ENCODE measurements around the gene UFD1. TPM values are rescaled to one million over a fixed set of nuclear protein-coding genes. Genes with fewer than 3 reads are reported as not detected.

The UFD1 gene
- polyA plus RNA-seq, 1 of the 3 experiments (the other 2 are of a cell fraction), result 111 TPM

DNA sequence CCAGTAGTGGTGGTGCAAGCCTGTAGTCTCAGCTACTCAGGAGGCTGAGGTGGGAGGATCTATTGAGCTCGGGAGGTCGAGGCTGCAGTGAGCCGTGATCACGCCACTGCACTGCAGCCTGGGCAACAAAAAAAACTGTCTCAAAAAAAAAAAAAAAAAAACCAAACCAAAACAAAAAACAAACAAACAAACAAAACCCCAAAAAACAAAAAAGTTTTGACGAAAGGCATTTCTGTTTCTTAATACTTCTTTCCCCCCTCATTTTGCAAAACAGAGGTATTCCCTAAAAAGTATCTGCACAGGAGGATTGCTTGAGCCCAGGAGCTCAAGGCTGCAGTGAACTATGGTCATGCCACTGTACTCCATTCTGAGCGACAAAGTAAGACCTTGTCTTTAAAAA lies 58.7 kb downstream of the UFD1 start:
- Histone ChIP-seq H3K9me2 (no peaks in the 10 kb centered on the region), H3K9me3 (no peaks in the 10 kb centered on the region), H2AFZ (ENCODE audit: low read depth) (no peak overlapping the region), H3K79me2 (ENCODE audit: insufficient read depth) (peaks cover 97% of the 10 kb centered on the region), H3K4me3 (ENCODE audit: low read depth in 2 of 2, low read length in 1 of 2) (no peak overlapping the region), H4K20me1 (ENCODE audit: insufficient read depth) (peaks cover 36% of the 10 kb centered on the region), H3K4me2 (no peak overlapping the region), H3K27ac (ENCODE audit: low read depth in 2 of 2, low read length in 1 of 2) (no peak overlapping the region), H3K27me3 (ENCODE audit: insufficient read depth) (no peaks in the 10 kb centered on the region), H3K4me1 (ENCODE audit: control insufficient read depth in 1 of 2, insufficient read depth in 2 of 2, low read depth in 1 of 2, low read length in 1 of 2) (peaks cover 0 to 16% of the 10 kb centered on the region in 2 experiments; a peak in 1 of 4 replicates), H3F3A (replicated peaks; ENCODE audit: insufficient read depth) (no peaks in the 10 kb centered on the region), H3K36me3 (replicated peaks in 1 of 2; ENCODE audit: control insufficient read depth in 1 of 2, insufficient read depth in 2 of 2, low read length in 1 of 2) (no peaks in the 10 kb centered on the region), H3K9ac (no peak overlapping the region)
- ChIA-PET CTCF (interaction anchor here (1.1 kb wide), 1 partner anchor 11 kb away, joined by 6 read pairs; no protein-coding TSS in a partner anchor), POLR2A (no interaction called here)
- TF ChIP-seq, protein P1, sequence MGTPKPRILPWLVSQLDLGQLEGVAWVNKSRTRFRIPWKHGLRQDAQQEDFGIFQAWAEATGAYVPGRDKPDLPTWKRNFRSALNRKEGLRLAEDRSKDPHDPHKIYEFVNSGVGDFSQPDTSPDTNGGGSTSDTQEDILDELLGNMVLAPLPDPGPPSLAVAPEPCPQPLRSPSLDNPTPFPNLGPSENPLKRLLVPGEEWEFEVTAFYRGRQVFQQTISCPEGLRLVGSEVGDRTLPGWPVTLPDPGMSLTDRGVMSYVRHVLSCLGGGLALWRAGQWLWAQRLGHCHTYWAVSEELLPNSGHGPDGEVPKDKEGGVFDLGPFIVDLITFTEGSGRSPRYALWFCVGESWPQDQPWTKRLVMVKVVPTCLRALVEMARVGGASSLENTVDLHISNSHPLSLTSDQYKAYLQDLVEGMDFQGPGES (IDR thresholded peaks at IDR 0.05; ENCODE audit: low read depth, low read length), result no peak
- TF ChIP-seq GATA2 (CRISPR knock-in tag; IDR thresholded peaks at IDR 0.05) (no peak), GABPA (IDR thresholded peaks at IDR 0.05; ENCODE audit: low read depth) (no peak), TCF12 (IDR thresholded peaks at IDR 0.05) (no peak), FOXJ3 (CRISPR knock-in tag; IDR thresholded peaks at IDR 0.05) (no peak), FOXM1 (IDR thresholded peaks at IDR 0.05; ENCODE audit: low read depth) (no peak), TAF1 (IDR thresholded peaks at IDR 0.05; ENCODE audit: borderline replicate concordance, low read depth, low read length) (no peak), RAD21 (IDR thresholded peaks at IDR 0.05; ENCODE audit: low read length) (no peak), MEF2A (IDR thresholded peaks at IDR 0.05; ENCODE audit: borderline replicate concordance, low read depth) (no peak), RCOR1 (IDR thresholded peaks at IDR 0.05; ENCODE audit: low read length) (no peak), NFIC (IDR thresholded peaks at IDR 0.05; ENCODE audit: borderline replicate concordance) (no peak), YY1 (IDR thresholded peaks at IDR 0.05; ENCODE audit: low read depth) (no peak)
- TF ChIP-seq, protein P2, sequence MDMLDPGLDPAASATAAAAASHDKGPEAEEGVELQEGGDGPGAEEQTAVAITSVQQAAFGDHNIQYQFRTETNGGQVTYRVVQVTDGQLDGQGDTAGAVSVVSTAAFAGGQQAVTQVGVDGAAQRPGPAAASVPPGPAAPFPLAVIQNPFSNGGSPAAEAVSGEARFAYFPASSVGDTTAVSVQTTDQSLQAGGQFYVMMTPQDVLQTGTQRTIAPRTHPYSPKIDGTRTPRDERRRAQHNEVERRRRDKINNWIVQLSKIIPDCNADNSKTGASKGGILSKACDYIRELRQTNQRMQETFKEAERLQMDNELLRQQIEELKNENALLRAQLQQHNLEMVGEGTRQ (IDR thresholded peaks at IDR 0.05; ENCODE audit: borderline replicate concordance, low read depth, low read length), result no peak
- TF ChIP-seq, protein P3, sequence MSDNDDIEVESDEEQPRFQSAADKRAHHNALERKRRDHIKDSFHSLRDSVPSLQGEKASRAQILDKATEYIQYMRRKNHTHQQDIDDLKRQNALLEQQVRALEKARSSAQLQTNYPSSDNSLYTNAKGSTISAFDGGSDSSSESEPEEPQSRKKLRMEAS (IDR thresholded peaks at IDR 0.05; ENCODE audit: low read depth), result no peak
- TF ChIP-seq, protein P4, sequence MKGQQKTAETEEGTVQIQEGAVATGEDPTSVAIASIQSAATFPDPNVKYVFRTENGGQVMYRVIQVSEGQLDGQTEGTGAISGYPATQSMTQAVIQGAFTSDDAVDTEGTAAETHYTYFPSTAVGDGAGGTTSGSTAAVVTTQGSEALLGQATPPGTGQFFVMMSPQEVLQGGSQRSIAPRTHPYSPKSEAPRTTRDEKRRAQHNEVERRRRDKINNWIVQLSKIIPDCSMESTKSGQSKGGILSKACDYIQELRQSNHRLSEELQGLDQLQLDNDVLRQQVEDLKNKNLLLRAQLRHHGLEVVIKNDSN (IDR thresholded peaks at IDR 0.05; ENCODE audit: borderline replicate concordance, low read depth), result no peak
- DNase-seq, result no peak
- WGBS (ENCODE audit: low lambda C conversion rate), result 96% methylated on average over 6 of the region's 6 CpGs

DNA sequence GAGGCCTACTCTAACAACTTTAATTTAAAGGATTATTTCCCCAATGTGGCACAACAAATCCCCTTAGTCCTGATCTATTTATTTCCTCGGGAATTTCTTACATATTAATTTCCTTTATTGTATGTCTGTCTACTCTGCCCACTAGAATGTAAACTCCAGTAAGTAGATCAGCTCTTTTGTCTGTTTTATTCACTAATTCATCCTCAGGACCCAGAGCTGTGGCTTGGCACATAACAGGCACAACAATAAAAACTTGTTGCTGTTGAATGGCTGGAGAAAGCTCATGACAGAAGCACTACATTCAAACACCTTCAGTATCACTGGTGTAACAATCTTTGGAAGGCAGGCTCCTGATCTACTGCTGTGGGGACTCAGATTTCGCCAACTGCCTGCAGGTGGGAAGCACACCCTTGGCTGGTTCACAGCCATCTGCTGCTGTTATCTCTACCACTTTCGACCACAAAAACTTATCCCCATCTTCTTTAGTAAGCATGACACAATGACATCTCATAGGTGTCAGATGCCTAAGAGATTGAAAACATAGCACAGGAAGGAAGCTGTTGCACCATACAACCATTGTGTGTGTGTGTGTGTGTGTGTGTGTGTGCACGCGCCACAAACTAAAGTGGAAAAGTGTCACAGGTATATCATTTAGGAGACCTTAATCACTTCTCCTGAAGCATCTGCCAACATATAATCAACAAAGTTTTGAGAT lies 59.4 kb downstream of the UFD1 start:
- H3K4me2 ChIP-seq, result no peak overlapping the region
- H3K9ac ChIP-seq, result no peak overlapping the region
- 78% methylated on average over 5 of the region's 5 CpGs for WGBS (ENCODE audit: low lambda C conversion rate)
- H3K36me3 ChIP-seq (replicated peaks in 1 of 2; ENCODE audit: control insufficient read depth in 1 of 2, insufficient read depth in 2 of 2, low read length in 1 of 2), result no peaks in the 10 kb centered on the region
- peaks cover 29% of the 10 kb centered on the region for H4K20me1 ChIP-seq (ENCODE audit: insufficient read depth)
- POLR2A ChIA-PET, result no interaction called here
- no peaks in the 10 kb centered on the region for H3K27me3 ChIP-seq (ENCODE audit: insufficient read depth)
- no peaks in the 10 kb centered on the region for H3K9me3 ChIP-seq
- CTCF ChIA-PET, result no interaction called here
- H3K4me3 ChIP-seq (ENCODE audit: low read depth in 2 of 2, low read length in 1 of 2), result no peak overlapping the region
- no peaks in the 10 kb centered on the region for H3K9me2 ChIP-seq
- no peak overlapping the region for H3K27ac ChIP-seq (ENCODE audit: low read depth in 2 of 2, low read length in 1 of 2)
- no peak for DNase-seq
- no peak overlapping the region for H2AFZ ChIP-seq (ENCODE audit: low read depth)
- peaks cover 0 to 16% of the 10 kb centered on the region in 2 experiments; a peak in 1 of 4 replicates for H3K4me1 ChIP-seq (ENCODE audit: control insufficient read depth in 1 of 2, insufficient read depth in 2 of 2, low read depth in 1 of 2, low read length in 1 of 2)
- H3K79me2 ChIP-seq (ENCODE audit: insufficient read depth), result peaks cover 97% of the 10 kb centered on the region
- no peaks in the 10 kb centered on the region for H3F3A ChIP-seq (replicated peaks; ENCODE audit: insufficient read depth)
- no peak for TF ChIP-seq MXI1 (IDR thresholded peaks at IDR 0.05; ENCODE audit: low read depth, low read length)
- no peak for TF ChIP-seq EZH2phosphoT487 (IDR thresholded peaks at IDR 0.05; ENCODE audit: borderline replicate concordance, low read depth)
- TF ChIP-seq, protein P5, sequence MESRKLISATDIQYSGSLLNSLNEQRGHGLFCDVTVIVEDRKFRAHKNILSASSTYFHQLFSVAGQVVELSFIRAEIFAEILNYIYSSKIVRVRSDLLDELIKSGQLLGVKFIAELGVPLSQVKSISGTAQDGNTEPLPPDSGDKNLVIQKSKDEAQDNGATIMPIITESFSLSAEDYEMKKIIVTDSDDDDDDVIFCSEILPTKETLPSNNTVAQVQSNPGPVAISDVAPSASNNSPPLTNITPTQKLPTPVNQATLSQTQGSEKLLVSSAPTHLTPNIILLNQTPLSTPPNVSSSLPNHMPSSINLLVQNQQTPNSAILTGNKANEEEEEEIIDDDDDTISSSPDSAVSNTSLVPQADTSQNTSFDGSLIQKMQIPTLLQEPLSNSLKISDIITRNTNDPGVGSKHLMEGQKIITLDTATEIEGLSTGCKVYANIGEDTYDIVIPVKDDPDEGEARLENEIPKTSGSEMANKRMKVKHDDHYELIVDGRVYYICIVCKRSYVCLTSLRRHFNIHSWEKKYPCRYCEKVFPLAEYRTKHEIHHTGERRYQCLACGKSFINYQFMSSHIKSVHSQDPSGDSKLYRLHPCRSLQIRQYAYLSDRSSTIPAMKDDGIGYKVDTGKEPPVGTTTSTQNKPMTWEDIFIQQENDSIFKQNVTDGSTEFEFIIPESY (IDR thresholded peaks at IDR 0.05; ENCODE audit: borderline replicate concordance, low read depth), result no peak
- TF ChIP-seq SMC3 (IDR thresholded peaks at IDR 0.05; ENCODE audit: low read depth, low read length), result no peak
- TF ChIP-seq MEF2A (IDR thresholded peaks at IDR 0.05; ENCODE audit: borderline replicate concordance, low read depth), result no peak
- TF ChIP-seq YY1 (IDR thresholded peaks at IDR 0.05; ENCODE audit: low read depth), result no peak
- TF ChIP-seq POLR2AphosphoS5 (IDR thresholded peaks at IDR 0.05; ENCODE audit: low read depth, low read length), result no peak
- TF ChIP-seq RCOR1 (IDR thresholded peaks at IDR 0.05; ENCODE audit: low read length), result no peak
- TF ChIP-seq, protein P1 (IDR thresholded peaks at IDR 0.05; ENCODE audit: low read depth, low read length), result no peak
- no peak for TF ChIP-seq TAF1 (IDR thresholded peaks at IDR 0.05; ENCODE audit: borderline replicate concordance, low read depth, low read length)
- TF ChIP-seq NRF1 (IDR thresholded peaks at IDR 0.05; ENCODE audit: low read depth, low read length), result no peak

All from SK-N-SH (cell line).